Uterus (tissue), 4 donors: ENCODE measurements around the gene ARL4D. TPM values are rescaled to one million over a fixed set of nuclear protein-coding genes. Genes with fewer than 3 reads are reported as not detected.

Experiments
- DNase-seq, 2 donors: peaks; one replicate each; pipeline ENCODE4 v3.0.0-alpha.2; 2019 to 2020
- H3K27ac ChIP-seq, 2 donors: fragments of 200-600 bp; sonication (generic); 1 replicate in 1 of 2; 2 replicates in 1 of 2; pipeline ENCODE4 v1.5.1; 2016 to 2018
- H3K27me3 ChIP-seq, 2 donors: fragments of 200-600 bp; sonication (generic); one replicate each; pipeline ENCODE4 v1.5.1; 2018 to 2019; ENCODE audit warnings: control low read depth in 1 of 2
- H3K36me3 ChIP-seq, 2 donors: fragments of 200-600 bp; sonication (generic); one replicate each; pipeline ENCODE4 v1.5.1; 2019; ENCODE audit warnings: control low read depth in 1 of 2
- H3K4me1 ChIP-seq, 2 donors: fragments of 200-600 bp; sonication (generic); one replicate each; pipeline ENCODE4 v1.5.1; 2018 to 2019; ENCODE audit warnings: control low read depth in 1 of 2
- H3K4me3 ChIP-seq, 2 donors: fragments of 200-600 bp; sonication (generic); 1 replicate in 1 of 2; 2 replicates in 1 of 2; pipeline ENCODE4 v1.5.1; 2018 to 2019; ENCODE audit warnings: mild to moderate bottlenecking in 1 of 2
- H3K9me3 ChIP-seq, 2 donors: fragments of 200-600 bp; sonication (generic); one replicate each; pipeline ENCODE4 v1.5.1; 2019; ENCODE audit warnings: control low read depth in 1 of 2
- CTCF ChIP-seq, 4 experiments: fragments of 200-600 bp in 2 of 4; fragments of 450-650 bp in 2 of 4; sonication (generic) in 2 of 4; IDR thresholded peaks; one replicate each; pipeline ENCODE4 v1.5.1; 2016 to 2019; ENCODE audit warnings: antibody characterized with exemption in 4 of 4, mild to moderate bottlenecking in 2 of 4, moderate library complexity in 1 of 4
- POLR2A ChIP-seq, 2 donors: fragments of 450-650 bp; IDR thresholded peaks; one replicate each; pipeline ENCODE4 v1.6.1; 2016; ENCODE audit warnings: antibody characterized with exemption in 2 of 2, mild to moderate bottlenecking in 1 of 2, moderate library complexity in 1 of 2
- intact Hi-C: fragments of 100-400 bp; cut with DNase I; formaldehyde crosslinking; loops from one replicate; pipeline ENCODE4 v1.15.1; 2023; ENCODE audit warnings: low total_unique reads
- total RNA-seq, 4 donors: library from RNA; depleted of rRNA in 3 of 4; stranded (reverse); fragments of >200 nt in 3 of 4; gene quantifications; one replicate each; pipeline versions ENCODE4 v1.1.0 to v1.2.4, GENCODE V29; 2014 to 2023
- donor health status: DM: yes; HTN: yes; CAD: no.

ARL4D gene
- total RNA-seq, 4 donors from 2014 or later: 19.1 to 33.2 (median 25.7) TPM

GRCh38 chr17:43428524-43428923, 29.7 kb downstream of the ARL4D start:
- no peak for DNase-seq
- H3K27ac ChIP-seq: no peak overlapping the region
- H3K27me3 ChIP-seq: no peaks in the 10 kb centered on the region
- TF ChIP-seq CTCF (IDR thresholded peaks at IDR 0.05): no peak
- TF ChIP-seq POLR2A (IDR thresholded peaks at IDR 0.05): no peak
- H3K4me1 ChIP-seq: peaks cover 5% of the 10 kb centered on the region in 2 donors
- intact Hi-C loops: no loop called here
- H3K4me3 ChIP-seq: no peak overlapping the region
- no peaks in the 10 kb centered on the region for H3K9me3 ChIP-seq
- H3K36me3 ChIP-seq: no peaks in the 10 kb centered on the region

GRCh38 chr17:43430936-43431713, 32.3 kb downstream of the ARL4D start:
- intact Hi-C loops: no loop called here
- Histone ChIP-seq H3K36me3 (no peaks in the 10 kb centered on the region), H3K9me3 (no peaks in the 10 kb centered on the region), H3K4me3 (no peak overlapping the region), H3K27ac (peak overlapping the region; percentile 69 to 74), H3K27me3 (no peaks in the 10 kb centered on the region), H3K4me1 (peaks cover 5% of the 10 kb centered on the region in 2 donors)
- no peak for TF ChIP-seq POLR2A (IDR thresholded peaks at IDR 0.05)
- no peak for TF ChIP-seq CTCF (IDR thresholded peaks at IDR 0.05)
- no peak for DNase-seq

- intact Hi-C loops: no loop called here
- peaks cover 5% of the 10 kb centered on the region in 2 donors for H3K4me1 ChIP-seq
- TF ChIP-seq POLR2A (IDR thresholded peaks at IDR 0.05): no peak
- TF ChIP-seq CTCF (IDR thresholded peaks at IDR 0.05): no peak
- no peaks in the 10 kb centered on the region for H3K9me3 ChIP-seq
- no peaks in the 10 kb centered on the region for H3K36me3 ChIP-seq
- DNase-seq: peak; percentile 64 to 80
- H3K27ac ChIP-seq: peak overlapping the region; percentile 69 to 74
- H3K27me3 ChIP-seq: no peaks in the 10 kb centered on the region
- no peak overlapping the region for H3K4me3 ChIP-seq
Observed at GRCh38 chr17:43431714-43432523, 33.1 kb downstream of the ARL4D start.

- Histone ChIP-seq H3K9me3 (no peaks in the 10 kb centered on the region), H3K27me3 (no peaks in the 10 kb centered on the region), H3K36me3 (no peaks in the 10 kb centered on the region), H3K4me1 (peaks cover 5% of the 10 kb centered on the region in 2 donors), H3K27ac (no peak overlapping the region), H3K4me3 (no peak overlapping the region)
- no peak for DNase-seq
- TF ChIP-seq POLR2A (IDR thresholded peaks at IDR 0.05): no peak
- TF ChIP-seq CTCF (IDR thresholded peaks at IDR 0.05): no peak
- intact Hi-C loops: no loop called here
Observed at GRCh38 chr17:43434902-43435319, 36.1 kb downstream of the ARL4D start.

- no peak overlapping the region for H3K4me3 ChIP-seq
- TF ChIP-seq CTCF (IDR thresholded peaks at IDR 0.05) (no peak), POLR2A (IDR thresholded peaks at IDR 0.05) (no peak)
- DNase-seq: no peak
- no peaks in the 10 kb centered on the region for H3K27me3 ChIP-seq
- intact Hi-C loops: no loop called here
- no peak overlapping the region for H3K27ac ChIP-seq
- no peaks in the 10 kb centered on the region for H3K4me1 ChIP-seq
- H3K36me3 ChIP-seq: no peaks in the 10 kb centered on the region
- no peaks in the 10 kb centered on the region for H3K9me3 ChIP-seq
Observed at GRCh38 chr17:43437756-43438155, 39.0 kb downstream of the ARL4D start.
